Measurements from ENCODE around the gene ATP11A.
"Not testable (repeated sequence)": the region's sequence is repeated elsewhere in the genome, so short reads cannot be mapped to it uniquely, and the experiment has no call there.

ATP11A gene

DNA sequence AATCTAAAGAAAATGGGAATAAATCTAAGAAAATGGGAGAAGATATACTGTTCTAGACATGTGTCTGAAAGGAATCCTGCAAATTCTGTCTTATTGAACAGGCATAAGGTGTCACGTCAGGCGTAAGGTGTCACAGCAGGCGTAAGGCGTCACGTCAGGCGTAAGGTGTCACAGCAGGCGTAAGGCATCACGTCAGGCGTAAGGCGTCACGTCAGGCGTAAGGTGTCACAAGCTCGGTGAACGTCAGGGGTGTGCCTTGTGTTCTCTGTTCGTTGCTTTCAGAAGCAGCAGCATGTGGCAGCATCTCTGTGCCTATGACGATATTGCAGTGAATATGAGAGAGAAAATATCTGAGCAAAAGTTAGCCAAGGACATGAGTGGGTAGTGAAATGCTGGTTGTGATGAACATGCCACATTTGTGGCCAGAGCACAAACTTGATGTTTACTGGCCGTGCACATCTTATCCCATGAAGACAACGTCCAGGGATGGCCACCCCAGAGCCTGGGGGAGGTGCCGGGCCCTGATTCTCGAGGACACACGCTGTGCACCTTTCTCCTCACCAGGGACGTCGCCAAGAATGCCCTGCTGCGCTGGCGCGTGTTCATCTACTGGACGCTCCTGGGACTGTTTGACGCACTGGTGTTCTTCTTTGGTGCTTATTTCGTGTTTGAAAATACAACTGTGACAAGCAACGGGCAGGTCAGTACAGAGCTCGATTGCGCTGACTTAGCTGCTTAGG lies 172.2 kb downstream of the ATP11A start:
- H3K9me3 Mint-ChIP-seq: no peaks in the 10 kb centered on the region
- H3K27ac Mint-ChIP-seq: no peak overlapping the region
- ATAC-seq (no peak), DNase-seq (ENCODE audit: low spot score in 2 of 2) (no peak)
- H3K4me1 Mint-ChIP-seq: no peaks in the 10 kb centered on the region
- no peak overlapping the region for H3K4me3 Mint-ChIP-seq
- peaks cover 51% of the 10 kb centered on the region for H3K36me3 Mint-ChIP-seq

DNA sequence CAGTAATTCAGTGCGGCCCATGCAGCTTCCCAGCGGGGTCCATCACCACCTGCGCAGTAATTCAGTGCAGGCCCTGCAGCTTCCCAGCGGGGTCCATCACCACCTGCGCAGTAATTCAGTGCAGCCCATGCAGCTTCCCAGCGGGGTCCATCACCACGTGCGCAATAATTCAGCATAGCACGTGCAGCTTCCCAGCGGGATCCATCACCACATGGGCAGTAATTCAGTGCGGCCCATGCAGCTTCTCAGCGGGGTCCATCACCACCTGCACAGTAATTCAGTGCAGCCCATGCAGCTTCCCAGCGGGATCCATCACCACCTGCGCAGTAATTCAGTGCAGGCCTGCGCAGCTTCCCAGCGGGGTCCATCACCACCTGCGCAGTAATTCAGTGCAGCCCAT lies 173.5 kb downstream of the ATP11A start:
- H3K4me3 Mint-ChIP-seq; ATAC-seq; H3K9me3 Mint-ChIP-seq; DNase-seq (ENCODE audit: low spot score in 2 of 2); H3K27ac Mint-ChIP-seq; H3K4me1 Mint-ChIP-seq: not testable (repeated sequence)
- H3K36me3 Mint-ChIP-seq: peaks cover 49% of the 10 kb centered on the region

GRCh38 chr13:112865478-112865877 lies 175.6 kb downstream of the ATP11A start:
- not testable (repeated sequence) for ATAC-seq; H3K9me3 Mint-ChIP-seq; DNase-seq (ENCODE audit: low spot score in 2 of 2); H3K4me3 Mint-ChIP-seq; H3K27ac Mint-ChIP-seq; H3K4me1 Mint-ChIP-seq
- peaks cover 30% of the 10 kb centered on the region for H3K36me3 Mint-ChIP-seq

GRCh38 chr13:112867301-112867711 lies 177.5 kb downstream of the ATP11A start:
- no peaks in the 10 kb centered on the region for H3K9me3 Mint-ChIP-seq
- H3K4me1 Mint-ChIP-seq: no peaks in the 10 kb centered on the region
- no peak overlapping the region for H3K27ac Mint-ChIP-seq
- DNase-seq (ENCODE audit: low spot score in 2 of 2) (no peak), ATAC-seq (no peak)
- H3K4me3 Mint-ChIP-seq: no peak overlapping the region
- H3K36me3 Mint-ChIP-seq: peaks cover 24% of the 10 kb centered on the region

- H3K4me3 Mint-ChIP-seq: no peak overlapping the region
- no peak for DNase-seq (ENCODE audit: low spot score in 2 of 2)
- ATAC-seq: no peak
- no peak overlapping the region for H3K27ac Mint-ChIP-seq
- H3K9me3 Mint-ChIP-seq: no peaks in the 10 kb centered on the region
- H3K4me1 Mint-ChIP-seq: peaks cover 9% of the 10 kb centered on the region
- peaks cover 27% of the 10 kb centered on the region for H3K36me3 Mint-ChIP-seq
Observed at GRCh38 chr13:112868308-112868707, 178.5 kb downstream of the ATP11A start.

GRCh38 chr13:112869202-112870050 lies 179.6 kb downstream of the ATP11A start:
- no peak for DNase-seq (ENCODE audit: low spot score in 2 of 2)
- H3K9me3 Mint-ChIP-seq: peaks cover 3% of the 10 kb centered on the region
- no peak overlapping the region for H3K4me3 Mint-ChIP-seq
- H3K36me3 Mint-ChIP-seq: peaks cover 29% of the 10 kb centered on the region
- no peak for ATAC-seq
- H3K4me1 Mint-ChIP-seq: peaks cover 16% of the 10 kb centered on the region
- no peak overlapping the region for H3K27ac Mint-ChIP-seq

- DNase-seq (ENCODE audit: low spot score in 2 of 2): no peak
- Mint-ChIP-seq H3K27ac (no peak overlapping the region), H3K4me3 (no peak overlapping the region), H3K4me1 (peaks cover 19% of the 10 kb centered on the region), H3K9me3 (peaks cover 3% of the 10 kb centered on the region), H3K36me3 (peaks cover 29% of the 10 kb centered on the region)
- no peak for ATAC-seq
Observed at GRCh38 chr13:112870051-112870331, 180.2 kb downstream of the ATP11A start.

GRCh38 chr13:112870737-112871287 lies 181.0 kb downstream of the ATP11A start:
- Mint-ChIP-seq H3K36me3 (peaks cover 31% of the 10 kb centered on the region), H3K4me1 (peaks cover 26% of the 10 kb centered on the region), H3K27ac (no peak overlapping the region), H3K9me3 (peaks cover 3% of the 10 kb centered on the region), H3K4me3 (no peak overlapping the region)
- ATAC-seq (no peak), DNase-seq (ENCODE audit: low spot score in 2 of 2) (no peak)

DNA sequence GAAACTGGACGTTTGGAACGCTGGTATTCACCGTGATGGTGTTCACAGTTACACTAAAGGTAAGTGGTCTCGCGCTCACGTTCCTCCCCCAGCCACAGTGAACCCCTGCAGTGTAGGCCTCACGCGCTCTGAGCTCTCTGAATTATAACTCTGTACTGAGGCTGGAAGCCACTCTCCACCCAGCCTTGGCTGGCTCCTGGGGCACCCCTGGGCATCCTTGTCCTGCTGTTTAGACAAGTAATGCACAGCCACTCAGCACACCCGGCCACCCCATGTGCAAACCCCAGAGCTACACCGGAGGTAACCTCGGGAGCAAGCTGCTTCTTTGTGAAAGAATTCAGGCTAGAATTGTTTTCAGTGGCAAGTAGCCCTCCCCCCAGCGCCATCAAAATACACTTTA lies 181.9 kb downstream of the ATP11A start:
- Mint-ChIP-seq H3K27ac (no peak overlapping the region), H3K9me3 (peaks cover 3% of the 10 kb centered on the region), H3K4me1 (peaks cover 26% of the 10 kb centered on the region), H3K36me3 (peaks cover 27% of the 10 kb centered on the region), H3K4me3 (no peak overlapping the region)
- ATAC-seq: no peak
- no peak for DNase-seq (ENCODE audit: low spot score in 2 of 2)

DNA sequence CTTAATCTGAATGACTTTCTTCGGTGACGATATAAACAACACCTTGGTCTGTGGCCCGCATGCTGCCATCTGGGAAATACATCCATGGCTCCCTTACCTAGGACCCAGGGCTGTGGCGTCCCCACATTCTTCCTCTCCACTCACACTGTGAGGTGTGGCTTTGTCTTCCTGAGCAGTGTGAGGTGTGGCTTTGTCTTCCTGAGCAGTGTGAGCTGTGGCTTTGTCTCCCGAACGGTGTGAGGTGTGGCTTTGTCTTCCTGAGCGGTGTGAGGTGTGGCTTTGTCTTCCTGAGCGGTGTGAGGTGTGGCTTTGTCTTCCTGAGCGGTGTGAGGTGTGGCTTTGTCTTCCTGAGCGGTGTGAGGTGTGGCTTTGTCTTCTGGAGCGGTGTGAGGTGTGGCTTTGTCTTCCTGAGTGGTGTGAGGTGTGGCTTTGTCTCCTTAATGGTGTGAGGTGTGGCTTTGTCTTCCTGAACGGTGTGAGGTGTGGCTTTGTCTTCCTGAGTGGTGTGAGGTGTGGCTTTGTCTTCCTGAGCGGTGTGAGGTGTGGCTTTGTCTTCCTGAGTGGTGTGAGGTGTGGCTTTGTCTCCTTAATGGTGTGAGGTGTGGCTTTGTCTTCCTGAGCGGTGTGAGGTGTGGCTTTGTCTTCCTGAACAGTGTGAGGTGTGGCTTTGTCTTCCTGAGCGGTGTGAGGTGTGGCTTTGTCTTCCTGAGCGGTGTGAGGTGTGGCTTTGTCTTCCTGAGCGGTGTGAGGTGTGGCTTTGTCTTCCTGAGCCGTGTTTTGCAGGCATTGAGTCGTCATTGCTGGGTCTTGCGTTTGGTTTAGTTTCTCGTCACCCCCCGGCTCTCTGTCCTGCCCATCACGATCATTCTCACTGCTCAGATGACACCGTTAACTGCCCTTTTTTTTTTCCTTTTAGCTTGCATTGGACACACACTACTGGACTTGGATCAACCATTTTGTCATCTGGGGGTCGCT lies 183.1 kb downstream of the ATP11A start:
- ATAC-seq (peak; percentile 79), DNase-seq (ENCODE audit: low spot score in 2 of 2) (peak in 1 of 2 donors; percentile 65)
- Mint-ChIP-seq H3K27ac (peak overlapping the region; percentile 89), H3K4me3 (peak overlapping the region; percentile 14), H3K4me1 (peaks cover 26% of the 10 kb centered on the region), H3K36me3 (peaks cover 20% of the 10 kb centered on the region)
- not testable (repeated sequence) for H3K9me3 Mint-ChIP-seq

GRCh38 chr13:112873851-112874750 lies 184.3 kb downstream of the ATP11A start:
- ATAC-seq (peak; percentile 80), DNase-seq (ENCODE audit: low spot score in 2 of 2) (peak; percentile 67 to 87)
- peak overlapping the region; percentile 14 for H3K4me3 Mint-ChIP-seq
- peaks cover 26% of the 10 kb centered on the region for H3K4me1 Mint-ChIP-seq
- peaks cover 3% of the 10 kb centered on the region for H3K9me3 Mint-ChIP-seq
- H3K27ac Mint-ChIP-seq: peak overlapping the region; percentile 89
- H3K36me3 Mint-ChIP-seq: peaks cover 25% of the 10 kb centered on the region

GRCh38 chr13:112874751-112875300 lies 185.0 kb downstream of the ATP11A start:
- DNase-seq (ENCODE audit: low spot score in 2 of 2) (no peak), ATAC-seq (no peak)
- Mint-ChIP-seq H3K27ac (peak overlapping the region; percentile 56), H3K4me1 (peaks cover 26% of the 10 kb centered on the region), H3K36me3 (peaks cover 27% of the 10 kb centered on the region), H3K9me3 (peaks cover 3% of the 10 kb centered on the region), H3K4me3 (no peak overlapping the region)

GRCh38 chr13:112875627-112876026 lies 185.8 kb downstream of the ATP11A start:
- Mint-ChIP-seq H3K4me3 (no peak overlapping the region), H3K4me1 (peaks cover 26% of the 10 kb centered on the region), H3K9me3 (peaks cover 3% of the 10 kb centered on the region), H3K36me3 (peaks cover 27% of the 10 kb centered on the region), H3K27ac (peak overlapping the region; percentile 56)
- DNase-seq (ENCODE audit: low spot score in 2 of 2) (no peak), ATAC-seq (no peak)

Measured in stimulated activated effector memory CD8-positive, alpha-beta T cell treated with anti-CD3 and anti-CD28 coated beads, Interleukin-12 subunit alpha, Interleukin-12 subunit beta, amount 100 ng/mL, for 72 hours (primary cell).